Endothelial cell of umbilical vein (primary cell): ENCODE measurements around the gene MEOX1.

Experiments used
- CTCF ChIP-seq, 2 donors: IDR thresholded peaks; 1 replicate in 1 of 2; 2 replicates in 1 of 2; pipeline ENCODE4 v1.5.1; 2011; ENCODE audit warnings: low read length in 2 of 2, mild to moderate bottlenecking in 2 of 2, moderate library complexity in 2 of 2, control low read depth in 1 of 2, inconsistent platforms in 1 of 2, low read depth in 1 of 2; ENCODE audit not compliant: insufficient read depth in 1 of 2; ENCODE audit errors: extremely low read depth in 1 of 2
- EZH2 ChIP-seq: IDR thresholded peaks from 2 replicates; pipeline ENCODE4 v1.6.1; 2012; ENCODE audit warnings: borderline replicate concordance, low read depth, mild to moderate bottlenecking, moderate library complexity, low read length, inconsistent platforms; ENCODE audit not compliant: severe bottlenecking
- FOS ChIP-seq: IDR thresholded peaks from 2 replicates; pipeline ENCODE4 v1.6.1; 2011; ENCODE audit warnings: mild to moderate bottlenecking, low read length, moderate library complexity, borderline replicate concordance; ENCODE audit not compliant: insufficient read depth
- MAX ChIP-seq: IDR thresholded peaks from 2 replicates; pipeline ENCODE4 v1.6.1; 2011; ENCODE audit not compliant: insufficient read depth, insufficient read length
- POLR2A ChIP-seq: IDR thresholded peaks from 2 replicates; pipeline ENCODE4 v1.6.1; 2012; ENCODE audit warnings: low read depth, mild to moderate bottlenecking, control low read depth, low read length
- POLR2AphosphoS5 ChIP-seq: IDR thresholded peaks from 2 replicates; pipeline ENCODE4 v1.6.1; 2012; ENCODE audit warnings: low read depth, mild to moderate bottlenecking, control low read depth, low read length, moderate library complexity; ENCODE audit not compliant: insufficient read depth

- TF ChIP-seq CTCF (IDR thresholded peaks at IDR 0.05; ENCODE audit: extremely low read depth in 1 of 2, insufficient read depth in 1 of 2, low read depth in 1 of 2, low read length in 2 of 2) (no peak), POLR2A (no peak), POLR2AphosphoS5 (no peak), FOS (no peak), EZH2 (no peak), MAX (no peak)
Measured at GRCh38 chr17:43632221-43632620, 29.5 kb downstream of the MEOX1 start.
